GM21515 (cell line): ENCODE results near the gene MCTP2.

Source experiments
- ATAC-seq: cut with Tn5 transposase; IDR thresholded peaks from one replicate; pipeline ENCODE4 v1.9.1; 2021; ENCODE audit not compliant: unreplicated experiment

Gene MCTP2

DNA sequence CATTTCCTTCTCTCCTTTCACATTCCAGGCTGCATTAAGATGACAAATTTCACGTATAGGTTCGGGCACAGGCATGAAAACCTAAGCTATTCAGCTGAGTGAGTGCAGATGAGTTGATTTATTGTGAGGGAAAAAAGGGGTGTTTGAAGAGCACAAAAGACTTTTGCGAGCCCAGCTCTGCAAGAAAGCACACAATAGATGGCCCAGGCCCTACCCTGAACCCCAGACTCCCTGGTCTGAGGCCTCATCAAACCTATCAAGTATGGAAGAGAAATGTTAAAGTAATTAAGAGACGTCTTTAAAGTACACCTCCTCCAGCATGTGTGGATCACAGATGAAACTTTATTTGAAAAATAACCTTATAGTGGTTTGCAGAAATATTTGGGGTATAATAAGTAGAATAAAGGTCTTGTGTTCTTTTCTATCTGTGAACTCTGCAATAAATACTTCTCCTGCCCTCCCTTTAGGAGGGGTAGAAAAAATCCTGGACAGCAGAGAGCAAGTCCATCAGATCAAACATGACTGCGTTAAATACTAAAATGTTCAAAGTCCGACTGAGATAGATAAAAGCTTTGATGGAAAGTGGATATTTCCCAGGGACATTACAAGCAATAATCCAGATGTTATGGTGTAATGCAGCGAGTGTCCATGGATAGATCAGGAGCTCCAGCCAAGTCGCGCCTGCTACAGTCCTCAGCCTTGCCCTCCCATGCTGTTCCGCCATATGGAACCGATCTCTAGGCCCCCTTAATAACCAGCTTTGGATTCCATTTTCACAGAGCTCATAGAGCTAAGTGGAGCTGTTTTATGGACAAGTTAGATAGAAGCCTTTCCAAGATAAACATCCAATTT, 121.5 kb downstream of the MCTP2 start:
- no peak for ATAC-seq

DNA sequence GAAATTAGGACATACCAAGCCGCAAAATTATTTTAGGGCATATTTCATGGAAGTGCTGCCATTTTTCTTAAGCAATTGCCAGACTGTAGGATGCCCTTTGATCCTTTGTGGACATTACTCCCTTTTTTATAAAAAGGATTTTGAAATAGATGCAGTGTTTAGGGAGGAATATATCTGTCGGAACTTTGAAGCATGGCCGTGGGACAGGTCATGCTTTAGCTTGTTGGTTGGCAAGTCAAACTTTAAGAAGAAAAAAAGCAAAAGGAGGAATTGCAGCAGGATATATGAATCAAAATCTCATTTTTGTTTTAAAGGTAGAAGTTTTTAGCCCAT, 122.1 kb downstream of the MCTP2 start:
- no peak for ATAC-seq

DNA sequence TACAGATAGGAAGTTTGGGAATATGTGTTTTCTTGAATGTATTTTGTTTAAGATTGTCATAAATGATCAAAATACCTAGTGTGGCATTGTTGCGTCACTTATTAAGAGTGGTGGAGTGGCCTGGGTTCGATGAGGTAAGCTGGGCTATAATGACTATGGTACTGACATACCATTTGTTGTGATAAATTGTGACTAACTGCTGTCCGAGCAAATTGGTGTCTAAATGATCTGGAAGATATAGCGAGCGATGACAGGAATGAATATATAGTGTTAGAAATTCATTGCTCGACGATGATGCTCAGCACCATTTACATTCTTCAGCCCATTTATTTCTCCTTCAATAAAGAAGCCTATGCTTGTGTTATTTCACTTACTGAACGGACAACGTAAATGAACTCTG, 123.3 kb downstream of the MCTP2 start:
- no peak for ATAC-seq

DNA sequence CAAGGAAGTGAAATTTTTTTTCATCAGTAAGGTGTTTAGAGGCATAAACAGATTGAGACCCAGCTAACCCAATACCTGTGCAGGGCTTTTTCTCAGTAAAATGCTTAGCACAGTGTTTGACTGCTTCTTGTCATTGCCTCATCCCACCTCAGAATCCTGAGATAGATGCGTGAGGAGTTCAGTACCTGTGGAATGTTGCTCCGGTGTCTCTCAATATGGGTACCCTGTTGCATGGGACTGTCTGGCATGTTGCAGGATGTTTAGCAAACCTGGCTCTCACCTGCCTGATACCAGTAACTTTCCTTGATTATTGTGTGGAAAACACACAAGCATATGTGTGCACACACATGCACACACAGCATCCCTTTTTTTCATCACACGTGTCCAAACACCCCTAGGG, 128.4 kb downstream of the MCTP2 start:
- ATAC-seq: no peak

GRCh38 chr15:94360251-94360685, 128.9 kb downstream of the MCTP2 start:
- no peak for ATAC-seq

GRCh38 chr15:94362385-94363092, 131.2 kb downstream of the MCTP2 start:
- ATAC-seq: no peak

DNA sequence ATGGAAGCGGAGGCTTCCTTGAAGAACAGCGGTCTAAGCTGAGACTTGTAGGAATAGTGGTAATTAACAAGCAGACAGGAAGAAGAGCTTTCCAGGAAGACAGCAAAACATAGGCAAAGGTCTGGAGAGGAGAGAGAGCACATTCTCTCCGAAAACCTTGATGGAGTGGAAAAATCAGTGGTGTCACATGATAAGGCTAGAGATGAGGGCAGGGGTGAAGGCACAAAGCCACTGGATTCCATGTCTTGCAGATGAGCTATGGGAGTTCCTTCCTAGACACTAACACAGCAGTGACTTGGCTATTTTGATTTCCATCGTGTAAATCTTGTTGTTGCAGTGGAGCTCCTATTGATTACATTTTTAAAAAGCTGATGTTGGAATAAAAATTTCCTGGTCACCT, 132.0 kb downstream of the MCTP2 start:
- ATAC-seq: no peak

DNA sequence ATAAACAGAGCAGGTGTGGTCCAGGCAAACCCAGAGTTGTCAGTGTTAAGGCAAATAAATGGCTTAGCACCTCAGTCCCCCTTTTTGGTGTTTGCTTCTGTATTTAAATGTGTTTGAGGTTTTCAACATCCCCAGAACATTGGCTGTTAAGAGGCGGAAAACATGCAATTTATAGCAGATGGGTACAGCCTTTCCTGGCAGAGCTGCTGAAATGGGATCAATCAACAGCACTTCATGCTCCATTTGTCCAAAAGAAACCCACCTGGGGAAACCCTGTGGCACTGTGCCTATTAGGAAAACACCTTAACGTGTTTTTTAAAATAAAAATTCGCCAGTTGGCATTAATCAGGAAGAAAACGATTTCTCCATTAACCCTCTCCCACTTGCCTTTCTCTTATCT, 135.4 kb downstream of the MCTP2 start:
- no peak for ATAC-seq

GRCh38 chr15:94367726-94368535, 136.6 kb downstream of the MCTP2 start:
- no peak for ATAC-seq

GRCh38 chr15:94370206-94370935, 139.0 kb downstream of the MCTP2 start:
- no peak for ATAC-seq

GRCh38 chr15:94370936-94371285, 139.6 kb downstream of the MCTP2 start:
- no peak for ATAC-seq

- ATAC-seq: no peak
Measured at GRCh38 chr15:94372821-94373220, 141.5 kb downstream of the MCTP2 start.

DNA sequence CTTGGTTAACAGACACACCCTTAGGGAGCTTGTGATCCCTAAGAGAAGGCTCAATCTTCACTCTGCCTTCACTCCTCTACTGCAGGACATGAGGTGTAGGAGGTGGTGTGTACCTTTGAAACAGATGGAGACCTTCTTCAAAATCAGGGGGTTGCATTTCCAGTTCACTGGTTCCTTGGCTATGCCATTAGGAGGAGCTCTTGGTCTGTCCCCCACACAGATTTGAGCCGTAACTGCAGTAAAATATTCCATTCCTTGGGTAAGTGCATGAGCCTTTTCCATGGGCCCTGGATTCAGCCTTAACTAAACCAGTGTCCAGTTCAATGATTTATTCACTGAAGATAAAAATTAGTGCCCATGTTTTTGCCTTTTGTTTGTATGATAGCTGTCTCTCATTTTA, 144.6 kb downstream of the MCTP2 start:
- ATAC-seq: no peak

DNA sequence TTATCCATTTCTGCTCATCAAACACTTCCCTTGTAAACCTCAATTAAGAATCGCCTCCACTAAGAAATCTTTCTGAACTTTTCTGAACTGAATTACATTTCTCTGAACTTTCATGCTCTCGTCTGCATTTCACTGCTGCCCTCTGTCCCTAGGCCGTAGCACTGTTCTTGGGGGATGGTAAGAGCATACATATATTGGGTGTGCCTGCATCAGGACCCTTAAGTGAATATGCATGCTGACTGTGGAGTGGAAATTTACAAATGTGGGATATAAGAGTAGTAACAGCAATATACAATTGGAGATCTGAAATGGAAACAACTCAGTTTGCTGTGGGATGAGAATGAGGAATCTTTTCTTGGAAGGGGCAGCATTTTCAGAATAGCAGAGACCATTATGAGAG, 148.6 kb downstream of the MCTP2 start:
- no peak for ATAC-seq

GRCh38 chr15:94380798-94381197, 149.4 kb downstream of the MCTP2 start:
- ATAC-seq: no peak

DNA sequence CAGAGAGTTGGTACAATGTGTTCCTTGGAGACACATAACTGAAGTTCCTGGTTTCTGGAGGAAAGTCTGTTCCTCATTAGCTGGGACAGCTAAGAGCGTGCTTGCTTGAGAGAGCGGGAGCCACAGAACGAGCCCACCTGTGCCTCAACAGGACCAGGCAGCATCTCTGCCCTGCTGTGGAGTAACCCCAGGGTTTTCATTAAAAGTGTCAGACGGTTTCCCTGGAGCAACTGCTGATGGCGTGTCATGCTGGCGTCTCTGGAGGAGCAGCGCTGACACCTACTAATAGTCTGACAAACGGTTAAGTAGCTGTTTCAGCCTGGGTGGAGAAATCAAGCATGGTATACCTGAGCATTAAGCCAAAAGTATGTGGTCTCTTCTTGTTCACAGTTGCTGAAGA, 150.0 kb downstream of the MCTP2 start:
- no peak for ATAC-seq

DNA sequence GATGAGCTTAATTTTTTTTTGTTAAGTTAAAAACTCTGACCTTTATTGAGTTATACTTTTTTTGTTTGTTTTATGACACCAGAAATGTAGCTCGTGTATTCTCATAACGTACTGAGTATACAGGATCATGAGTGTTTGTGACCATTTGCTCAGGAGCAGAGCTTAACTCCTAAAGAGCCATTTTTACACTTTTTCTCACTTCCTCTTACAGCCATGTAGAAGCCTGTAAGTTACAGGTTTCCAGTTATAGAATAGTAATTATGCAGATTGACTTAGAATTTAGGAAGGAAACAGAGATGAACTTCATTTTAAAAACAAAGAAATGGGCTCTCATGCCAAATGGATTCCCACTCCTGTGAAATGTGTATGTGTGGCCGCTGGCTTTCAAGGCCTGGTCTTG, 151.7 kb downstream of the MCTP2 start:
- no peak for ATAC-seq

GRCh38 chr15:94383706-94384105, 152.3 kb downstream of the MCTP2 start:
- no peak for ATAC-seq

GRCh38 chr15:94385441-94385840, 154.1 kb downstream of the MCTP2 start:
- no peak for ATAC-seq

DNA sequence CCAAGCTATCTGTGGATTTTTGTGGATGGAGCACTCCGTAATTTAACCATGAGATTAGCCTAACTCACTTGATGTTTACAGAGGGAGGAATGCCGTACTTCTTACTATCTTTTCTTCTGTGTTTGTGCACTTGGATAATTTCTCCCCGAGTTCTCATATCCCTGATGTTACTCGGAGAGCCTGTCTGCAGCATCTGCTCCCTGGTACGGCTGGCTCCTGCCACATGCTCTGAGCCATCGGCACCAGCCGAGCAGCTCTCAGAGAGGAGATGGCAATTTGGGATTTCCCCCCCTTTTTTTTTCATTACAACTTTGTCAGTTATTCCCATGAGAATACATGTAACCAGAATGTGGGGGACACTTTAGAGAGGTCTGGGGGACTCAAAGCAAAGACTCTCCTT, 155.0 kb downstream of the MCTP2 start:
- no peak for ATAC-seq

DNA sequence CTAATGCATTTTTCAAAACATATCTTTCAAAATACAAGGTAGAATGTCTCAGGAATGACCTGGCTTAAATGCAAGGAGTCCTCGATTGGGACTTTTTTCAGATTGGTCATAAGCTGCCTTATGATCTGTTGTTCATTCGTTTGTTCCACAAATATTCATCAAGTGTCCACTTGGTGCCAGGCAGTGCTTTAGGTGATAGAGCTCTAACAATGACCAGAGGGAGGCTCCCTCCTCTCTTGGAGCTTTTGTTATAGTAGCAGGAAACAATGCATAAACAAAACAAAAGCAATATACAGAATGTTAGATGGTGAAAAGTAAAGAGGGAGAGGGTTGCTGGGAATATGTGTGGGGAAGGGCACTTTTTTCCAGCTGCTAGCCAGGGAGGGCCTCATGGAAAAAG, 156.1 kb downstream of the MCTP2 start:
- no peak for ATAC-seq
